SK-N-SH (cell line): Measurements from ENCODE around the gene ITIH1. TPM values are rescaled to one million over a fixed set of nuclear protein-coding genes. Genes with fewer than 3 reads are reported as not detected.

Experiments used
- CTCF ChIA-PET: fragments of 300-600, 350-600 bp; formaldehyde crosslinking; extraction: SDS; loops from one replicate; lab custom pipeline; 2021; lab: Yijun Ruan, JAX
- POLR2A ChIA-PET: fragments of 350-600 bp; sonication (Branson Sonifier 250); formaldehyde crosslinking; extraction: SDS; loops from one replicate; lab custom pipeline; 2020; ENCODE audit warnings: antibody characterized with exemption, inconsistent platforms; lab: Yijun Ruan, JAX
- DNase-seq: peaks from one replicate; pipeline ENCODE4 v3.0.0; 2012
- H2AFZ ChIP-seq: fragments of 200-600 bp; sonication (generic); 2 replicates; pipeline ENCODE4 v1.8.1; 2016; ENCODE audit warnings: antibody characterized with exemption, mild to moderate bottlenecking, low read depth
- H3F3A ChIP-seq: fragments of 200-600 bp; sonication (generic); replicated peaks from 2 replicates; pipeline ENCODE3; 2016; ENCODE audit warnings: antibody characterized with exemption, mild to moderate bottlenecking; ENCODE audit not compliant: insufficient read depth
- H3K27ac ChIP-seq, 2 experiments: fragments of 200-500 bp in 1 of 2; fragments of 200-600 bp in 1 of 2; sonication (Bioruptor generic) in 1 of 2; sonication (generic), shearing (Covaris generic) in 1 of 2; 2 replicates each; pipeline versions ENCODE4 v1.5.1 to v1.6.1; 2014 to 2016; ENCODE audit warnings: low read depth in 2 of 2, inconsistent platforms in 1 of 2, low read length in 1 of 2, mild to moderate bottlenecking in 1 of 2, mixed read lengths in 1 of 2
- H3K27me3 ChIP-seq: fragments of 200-600 bp; sonication (generic), shearing (Covaris generic); 2 replicates; pipeline ENCODE4 v1.6.1; 2016; ENCODE audit warnings: mixed run types; ENCODE audit not compliant: insufficient read depth
- H3K36me3 ChIP-seq, 2 experiments: fragments of 200-500 bp in 1 of 2; fragments of 200-600 bp in 1 of 2; sonication (Bioruptor generic) in 1 of 2; sonication (generic) in 1 of 2; replicated peaks in 1 of 2; 2 replicates each; pipeline versions ENCODE3 to v1.5.1; 2014 to 2016; ENCODE audit warnings: low read length in 1 of 2, mild to moderate bottlenecking in 1 of 2; ENCODE audit not compliant: insufficient read depth in 2 of 2, control insufficient read depth in 1 of 2
- H3K4me1 ChIP-seq, 2 experiments: fragments of 200-500 bp in 1 of 2; fragments of 200-600 bp in 1 of 2; sonication (Bioruptor generic) in 1 of 2; sonication (generic), shearing (Covaris generic) in 1 of 2; 2 replicates each; pipeline versions ENCODE4 v1.5.1 to v1.6.1; 2014 to 2016; ENCODE audit warnings: low read depth in 1 of 2, low read length in 1 of 2, mixed run types in 1 of 2; ENCODE audit not compliant: insufficient read depth in 2 of 2, control insufficient read depth in 1 of 2
- H3K4me2 ChIP-seq: fragments of 200-600 bp; sonication (generic), shearing (Covaris generic); 2 replicates; pipeline ENCODE4 v1.6.1; 2017; ENCODE audit warnings: mixed run types
- H3K4me3 ChIP-seq, 2 experiments: fragments of 200-500 bp in 1 of 2; fragments of 200-600 bp in 1 of 2; sonication (Bioruptor generic) in 1 of 2; sonication (generic), shearing (Covaris generic) in 1 of 2; 2 replicates each; pipeline versions ENCODE4 v1.5.1 to v1.8.1; 2014 to 2016; ENCODE audit warnings: low read depth in 2 of 2, inconsistent platforms in 1 of 2, low read length in 1 of 2, mild to moderate bottlenecking in 1 of 2, mixed read lengths in 1 of 2, moderate library complexity in 1 of 2
- H3K79me2 ChIP-seq: fragments of 200-600 bp; sonication (generic); 2 replicates; pipeline ENCODE4 v1.8.1; 2017; ENCODE audit warnings: mild to moderate bottlenecking; ENCODE audit not compliant: insufficient read depth
- H3K9ac ChIP-seq: fragments of 200-600 bp; sonication (generic); 2 replicates; pipeline ENCODE4 v1.6.1; 2017; ENCODE audit warnings: mixed run types
- H3K9me2 ChIP-seq: fragments of 200-600 bp; sonication (generic); 2 replicates; pipeline ENCODE4 v1.6.1; 2017; ENCODE audit warnings: mixed run types
- H3K9me3 ChIP-seq: fragments of 200-600 bp; sonication (generic); 2 replicates; pipeline ENCODE4 v1.6.1; 2017; ENCODE audit warnings: mixed run types, mild to moderate bottlenecking, moderate library complexity
- H4K20me1 ChIP-seq: fragments of 200-600 bp; sonication (generic); 2 replicates; pipeline ENCODE4 v1.6.1; 2017; ENCODE audit warnings: mild to moderate bottlenecking, mixed run types; ENCODE audit not compliant: insufficient read depth
- ELF1 ChIP-seq: IDR thresholded peaks from 2 replicates; pipeline ENCODE4 v1.4.0; 2012
- EP300 ChIP-seq, 2 experiments: IDR thresholded peaks; 2 replicates each; pipeline versions ENCODE4 v1.4.0 to v1.6.1; 2012; ENCODE audit warnings: borderline replicate concordance in 1 of 2, low read depth in 1 of 2, low read length in 1 of 2
- FOXM1 ChIP-seq: IDR thresholded peaks from 2 replicates; pipeline ENCODE4 v1.4.0; 2012; ENCODE audit warnings: low read depth, mild to moderate bottlenecking
- GABPA ChIP-seq: IDR thresholded peaks from 2 replicates; pipeline ENCODE4 v1.4.0; 2012; ENCODE audit warnings: low read depth, mild to moderate bottlenecking
- MAX ChIP-seq: IDR thresholded peaks from 2 replicates; pipeline ENCODE4 v1.4.0; 2012; ENCODE audit warnings: low read depth
- MEF2A ChIP-seq: IDR thresholded peaks from 2 replicates; pipeline ENCODE4 v1.4.0; 2012; ENCODE audit warnings: low read depth, borderline replicate concordance
- PBX3 ChIP-seq: IDR thresholded peaks from 2 replicates; pipeline ENCODE4; 2012
- POLR2AphosphoS5 ChIP-seq: IDR thresholded peaks from 2 replicates; pipeline ENCODE4 v1.6.1; 2012; ENCODE audit warnings: low read depth, low read length
- RFX5 ChIP-seq: IDR thresholded peaks from 2 replicates; pipeline ENCODE4 v1.6.1; 2012; ENCODE audit warnings: mild to moderate bottlenecking, improper control_type of control experiment, low read length
- TAF1 ChIP-seq: IDR thresholded peaks from 2 replicates; pipeline ENCODE4 v1.6.1; 2012; ENCODE audit warnings: low read depth, mild to moderate bottlenecking, low read length, moderate library complexity, borderline replicate concordance
- USF2 ChIP-seq: fragments of 150-350 bp; IDR thresholded peaks from 2 replicates; pipeline ENCODE4 v1.6.1; 2017; ENCODE audit warnings: antibody characterized with exemption, low read length, low read depth, borderline replicate concordance
- YY1 ChIP-seq: IDR thresholded peaks from 2 replicates; pipeline ENCODE4 v1.4.0; 2012; ENCODE audit warnings: low read depth, mild to moderate bottlenecking
- WGBS: methylation state at CpG from one replicate; pipeline ENCODE4 v1.1.6; 2017; ENCODE audit warnings: low lambda C conversion rate; 5-methylcytosine and 5-hydroxymethylcytosine counted together
- polyA plus RNA-seq, 3 experiments: library from polyadenylated mRNA; depleted of rRNA; stranded (reverse); fragments of >200 nt; gene quantifications; 2 replicates each; pipeline ENCODE4 v1.2.3, GENCODE V29; 2012
- TF ChIP-seq, protein P1 (sequence below): IDR thresholded peaks from 2 replicates; pipeline ENCODE4 v1.4.0; 2012; ENCODE audit warnings: low read depth, borderline replicate concordance

ITIH1 gene
- polyA plus RNA-seq, 1 of the 3 experiments (the other 2 are of a cell fraction) = not detected

DNA sequence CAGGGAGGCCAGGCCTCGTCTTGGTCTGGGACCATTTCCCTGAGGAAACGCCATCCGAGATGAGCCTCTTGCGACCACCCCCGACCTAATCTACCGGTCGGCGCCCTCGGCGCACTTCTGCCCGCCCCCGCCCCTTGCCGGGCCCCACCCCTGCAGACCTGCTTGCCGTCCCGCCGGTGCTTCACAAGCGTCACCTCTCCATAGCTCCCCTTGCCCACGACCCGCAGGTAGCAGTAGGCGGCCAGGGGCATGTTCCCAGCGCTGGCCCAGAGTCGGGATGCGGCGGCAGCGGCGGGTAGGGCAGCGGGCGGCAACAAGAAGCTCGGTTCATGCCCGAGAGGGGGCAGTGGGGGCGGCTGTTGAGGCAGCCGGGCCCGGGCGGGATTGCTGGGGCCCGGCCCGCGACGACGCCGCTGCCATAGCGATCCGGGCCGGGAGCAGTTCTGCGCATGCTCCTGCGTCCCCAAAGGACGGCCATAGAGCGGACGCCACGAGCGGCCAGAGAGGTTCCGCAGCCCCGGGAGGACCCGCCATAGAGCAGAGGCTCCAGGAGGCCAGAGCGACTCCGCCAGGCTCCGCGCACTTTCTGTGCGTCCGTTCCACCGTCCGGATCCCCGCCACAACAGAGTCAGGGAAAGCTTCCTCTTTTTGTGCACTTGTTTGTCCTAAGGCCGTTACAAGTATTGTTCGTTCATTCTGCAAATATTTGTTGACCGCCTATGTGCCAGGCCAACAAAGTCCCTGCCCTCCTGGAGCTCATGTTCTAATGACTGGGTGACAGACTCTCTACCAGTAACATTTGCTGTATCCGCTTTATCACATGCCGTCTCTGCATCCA is 6.7 kb upstream of the ITIH1 start, which contains the start of gene NEK4 (continued):
- TF ChIP-seq ELF1 (peak; percentile 29; the same call in 1 of the 2 replicates), FOXM1 (no peak)

DNA sequence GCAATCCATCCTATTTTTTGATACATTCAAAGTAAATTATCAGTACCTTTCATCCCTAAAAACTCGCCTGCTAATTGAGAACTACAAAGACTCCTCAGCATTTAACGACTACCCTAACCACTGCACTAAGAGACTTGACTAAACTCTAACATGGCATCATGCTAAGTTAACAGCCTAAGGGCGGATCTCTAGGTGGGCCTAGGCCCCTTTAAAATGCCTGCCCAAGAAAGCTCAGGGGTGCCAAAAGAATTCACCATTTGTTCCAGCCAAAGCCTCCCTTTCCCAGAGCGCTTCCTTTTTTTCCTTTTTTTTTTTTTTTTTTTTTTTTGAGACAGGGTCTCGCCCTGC is 6.1 kb upstream of the ITIH1 start:
- Histone ChIP-seq H3K9ac (peak overlapping the region; percentile 66), H3K4me1 (peaks cover 0 to 17% of the 10 kb centered on the region in 2 experiments; a peak in 2 of 4 replicates), H3K9me3 (no peaks in the 10 kb centered on the region), H3K36me3 (peaks cover 5 to 7% of the 10 kb centered on the region in 2 experiments), H3F3A (no peaks in the 10 kb centered on the region), H3K27ac (peak overlapping the region; percentile 31 to 87; a peak in 3 of 4 replicates), H3K27me3 (no peaks in the 10 kb centered on the region), H3K4me3 (peak overlapping the region; percentile 70 to 77), H3K9me2 (no peaks in the 10 kb centered on the region), H3K79me2 (peaks cover 29% of the 10 kb centered on the region), H3K4me2 (peak overlapping the region; percentile 87), H4K20me1 (no peaks in the 10 kb centered on the region), H2AFZ (peak overlapping the region; percentile 95)
- 75% methylated on average over 5 of the region's 5 CpGs for WGBS
- ChIA-PET CTCF (no interaction called here), POLR2A (interaction anchor here (0.6 to 0.7 kb wide), 2 partner anchors 24 to 35 kb away, joined by 3 to 4 read pairs; no protein-coding TSS in a partner anchor)
- TF ChIP-seq, protein P1, sequence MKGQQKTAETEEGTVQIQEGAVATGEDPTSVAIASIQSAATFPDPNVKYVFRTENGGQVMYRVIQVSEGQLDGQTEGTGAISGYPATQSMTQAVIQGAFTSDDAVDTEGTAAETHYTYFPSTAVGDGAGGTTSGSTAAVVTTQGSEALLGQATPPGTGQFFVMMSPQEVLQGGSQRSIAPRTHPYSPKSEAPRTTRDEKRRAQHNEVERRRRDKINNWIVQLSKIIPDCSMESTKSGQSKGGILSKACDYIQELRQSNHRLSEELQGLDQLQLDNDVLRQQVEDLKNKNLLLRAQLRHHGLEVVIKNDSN = no peak
- TF ChIP-seq TAF1 (no peak), MAX (no peak), PBX3 (no peak), ELF1 (no peak), POLR2AphosphoS5 (no peak), EP300 (IDR thresholded peaks at IDR 0.05; ENCODE audit: borderline replicate concordance in 1 of 2, low read depth in 1 of 2, low read length in 1 of 2) (no peak), USF2 (no peak), MEF2A (no peak), RFX5 (no peak), GABPA (no peak), YY1 (no peak)
- no peak for DNase-seq
